GM06990 (cell line): ENCODE results near the gene TMEM138.

Source experiments
- DNase-seq: peaks from one replicate; pipeline ENCODE4 v3.0.0-alpha.2; 2011; ENCODE audit not compliant: insufficient read length; ENCODE audit errors: extremely low read depth
- H3K27me3 ChIP-seq: replicated peaks from 2 replicates; pipeline ENCODE4 v1.6.0; 2011; ENCODE audit warnings: low read length; ENCODE audit not compliant: control insufficient read depth, insufficient read depth
- H3K36me3 ChIP-seq: 2 replicates; pipeline ENCODE4 v1.5.1; 2011; ENCODE audit warnings: low read length; ENCODE audit not compliant: control insufficient read depth, insufficient read depth
- H3K4me3 ChIP-seq: replicated peaks from 2 replicates; pipeline ENCODE4 v1.5.1; 2011; ENCODE audit warnings: low read depth, mild to moderate bottlenecking, control low read depth, low read length
- TF ChIP-seq, protein P1 (sequence below): IDR thresholded peaks from 2 replicates; pipeline ENCODE4 v1.5.1; 2011; ENCODE audit warnings: low read length, control low read depth, mild to moderate bottlenecking, inconsistent platforms; ENCODE audit not compliant: insufficient read depth, poor library complexity, severe bottlenecking

Gene TMEM138

DNA sequence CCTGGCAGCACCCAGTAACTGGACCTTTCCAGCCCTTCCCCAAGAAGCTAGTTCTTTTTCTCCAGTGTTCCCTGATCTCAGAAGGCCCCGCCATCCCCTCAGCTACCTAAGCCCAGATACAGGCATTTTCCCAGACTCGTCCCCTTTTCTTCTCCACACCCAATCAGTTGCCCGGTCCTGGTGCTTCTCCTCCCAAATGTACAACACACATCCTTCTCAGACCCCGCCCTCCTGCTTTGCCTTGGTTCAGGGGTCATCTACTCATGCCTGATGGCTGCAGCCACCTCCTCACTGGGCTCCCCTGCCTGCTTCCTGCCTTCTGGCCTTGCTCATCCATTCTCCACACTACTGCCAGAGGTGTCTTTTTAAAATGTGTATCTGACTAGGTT is 22.7 kb upstream of the TMEM138 start:
- DNase-seq = no peak
- TF ChIP-seq, protein P1, sequence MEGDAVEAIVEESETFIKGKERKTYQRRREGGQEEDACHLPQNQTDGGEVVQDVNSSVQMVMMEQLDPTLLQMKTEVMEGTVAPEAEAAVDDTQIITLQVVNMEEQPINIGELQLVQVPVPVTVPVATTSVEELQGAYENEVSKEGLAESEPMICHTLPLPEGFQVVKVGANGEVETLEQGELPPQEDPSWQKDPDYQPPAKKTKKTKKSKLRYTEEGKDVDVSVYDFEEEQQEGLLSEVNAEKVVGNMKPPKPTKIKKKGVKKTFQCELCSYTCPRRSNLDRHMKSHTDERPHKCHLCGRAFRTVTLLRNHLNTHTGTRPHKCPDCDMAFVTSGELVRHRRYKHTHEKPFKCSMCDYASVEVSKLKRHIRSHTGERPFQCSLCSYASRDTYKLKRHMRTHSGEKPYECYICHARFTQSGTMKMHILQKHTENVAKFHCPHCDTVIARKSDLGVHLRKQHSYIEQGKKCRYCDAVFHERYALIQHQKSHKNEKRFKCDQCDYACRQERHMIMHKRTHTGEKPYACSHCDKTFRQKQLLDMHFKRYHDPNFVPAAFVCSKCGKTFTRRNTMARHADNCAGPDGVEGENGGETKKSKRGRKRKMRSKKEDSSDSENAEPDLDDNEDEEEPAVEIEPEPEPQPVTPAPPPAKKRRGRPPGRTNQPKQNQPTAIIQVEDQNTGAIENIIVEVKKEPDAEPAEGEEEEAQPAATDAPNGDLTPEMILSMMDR = no peak
- Histone ChIP-seq H3K27me3 (no peaks in the 10 kb centered on the region), H3K36me3 (peaks cover 23% of the 10 kb centered on the region), H3K4me3 (no peak overlapping the region)

DNA sequence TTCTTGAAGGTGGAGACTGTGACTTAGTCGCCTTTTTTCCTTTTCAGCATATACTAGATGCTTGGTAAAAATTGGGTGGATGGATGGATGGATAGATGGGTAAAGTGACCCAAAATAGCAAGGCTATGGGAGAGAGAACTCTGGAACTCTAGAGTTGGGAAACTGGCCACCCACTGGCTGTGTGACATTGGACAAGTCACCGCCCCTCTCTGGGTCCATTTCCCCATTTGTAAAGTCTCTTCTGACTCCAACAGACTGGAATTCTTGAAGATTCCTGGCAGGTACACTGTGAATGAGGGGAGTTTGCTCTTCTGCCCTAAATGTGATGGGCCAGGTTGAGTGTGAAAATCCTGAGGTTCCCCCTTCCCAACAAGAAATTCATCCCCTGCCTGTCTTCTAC is 21.2 kb upstream of the TMEM138 start:
- Histone ChIP-seq H3K36me3 (peaks cover 28% of the 10 kb centered on the region), H3K4me3 (no peak overlapping the region), H3K27me3 (no peaks in the 10 kb centered on the region)
- no peak for DNase-seq
- TF ChIP-seq, protein P1 = no peak

DNA sequence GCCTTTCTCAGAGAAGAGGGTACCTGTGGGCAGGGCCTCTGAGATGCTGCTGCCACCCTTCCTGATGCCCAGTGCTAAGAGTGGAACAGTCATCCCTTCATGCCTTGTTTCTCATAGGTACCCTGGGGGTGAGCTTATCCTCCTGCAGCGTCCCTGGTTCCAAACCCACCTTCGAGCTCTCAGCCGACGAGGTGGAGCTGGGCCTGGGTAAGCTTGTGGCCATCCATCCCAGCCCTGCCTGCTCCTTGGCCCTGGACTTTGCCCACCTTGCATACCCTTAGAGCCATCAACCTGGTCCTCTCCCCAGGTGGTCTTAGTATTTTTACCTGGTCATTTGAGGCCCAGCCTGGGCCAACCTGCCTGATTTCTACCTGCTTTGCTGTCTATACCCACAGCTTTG is 20.5 kb upstream of the TMEM138 start:
- no peaks in the 10 kb centered on the region for H3K27me3 ChIP-seq
- no peak overlapping the region for H3K4me3 ChIP-seq
- DNase-seq = no peak
- H3K36me3 ChIP-seq = peaks cover 30% of the 10 kb centered on the region
- TF ChIP-seq, protein P1 = no peak

DNA sequence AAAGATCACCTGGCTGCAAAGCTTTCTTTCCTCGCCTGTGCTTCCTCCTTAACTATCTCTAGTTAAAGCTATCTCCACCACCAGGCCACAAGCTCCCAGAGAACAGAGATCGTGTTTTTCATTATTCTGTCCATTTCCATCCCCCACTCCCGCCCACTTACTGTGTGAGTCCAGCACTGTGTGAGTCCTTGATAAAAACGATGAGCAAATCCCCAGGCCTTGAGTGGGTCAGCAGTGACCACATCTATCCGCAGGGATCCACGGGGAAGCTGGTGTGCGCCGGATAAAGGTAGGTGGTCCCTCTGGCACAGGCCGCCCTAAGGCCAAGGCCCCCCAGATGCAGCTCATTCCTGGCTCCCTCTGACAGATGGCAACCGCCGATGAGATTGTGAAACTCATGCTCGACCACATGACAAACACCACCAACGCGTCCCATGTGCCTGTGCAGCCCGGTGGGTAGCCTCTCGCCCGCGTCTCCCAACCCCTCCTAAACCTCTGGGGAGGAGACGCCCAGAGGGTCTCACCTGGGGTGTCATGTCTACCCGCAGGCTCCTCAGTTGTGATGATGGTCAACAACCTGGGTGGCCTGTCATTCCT is 19.9 kb upstream of the TMEM138 start:
- Histone ChIP-seq H3K4me3 (no peak overlapping the region), H3K27me3 (no peaks in the 10 kb centered on the region), H3K36me3 (peaks cover 30% of the 10 kb centered on the region)
- no peak for DNase-seq
- TF ChIP-seq, protein P1 = no peak

DNA sequence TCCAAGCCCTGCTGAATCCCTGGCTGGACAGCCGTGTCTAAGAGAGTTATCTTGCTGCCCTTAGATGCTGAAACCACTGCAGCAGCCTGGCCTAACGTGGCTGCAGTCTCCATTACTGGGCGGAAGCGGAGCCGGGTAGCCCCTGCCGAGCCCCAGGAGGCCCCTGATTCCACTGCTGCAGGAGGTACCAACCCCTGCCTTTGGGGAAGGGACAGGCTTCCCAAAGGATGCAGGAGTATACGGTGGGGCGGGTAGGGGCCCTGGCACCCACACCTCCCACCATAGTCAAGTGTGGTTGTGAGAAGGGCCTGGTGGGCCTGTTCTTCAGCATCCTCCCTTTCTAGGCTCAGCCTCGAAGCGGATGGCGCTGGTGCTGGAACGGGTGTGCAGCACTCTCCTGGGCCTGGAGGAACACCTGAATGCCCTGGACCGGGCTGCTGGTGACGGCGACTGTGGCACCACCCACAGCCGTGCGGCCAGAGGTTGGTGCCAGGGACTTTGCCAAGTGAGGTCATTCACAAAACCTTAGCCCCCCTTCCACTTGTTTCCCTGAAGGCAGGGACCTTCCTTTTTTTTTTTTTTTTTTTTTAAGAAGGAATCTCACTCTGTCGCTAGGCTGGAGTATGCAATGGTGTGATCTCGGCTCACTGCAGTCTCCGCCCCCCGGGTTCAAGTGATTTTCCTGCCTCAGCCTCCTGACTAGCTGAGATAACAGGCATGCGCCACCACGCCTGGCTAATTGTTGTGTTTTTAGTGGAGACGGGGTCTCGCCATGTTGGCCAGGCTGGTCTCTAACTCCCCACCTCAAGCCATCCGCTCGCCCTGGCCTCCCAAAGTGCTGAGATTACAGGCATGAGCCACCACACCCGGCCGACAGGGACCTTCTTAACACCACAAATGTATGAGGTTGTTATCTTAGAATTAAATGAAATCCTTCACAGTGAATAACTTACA is 18.1 kb upstream of the TMEM138 start:
- no peak overlapping the region for H3K4me3 ChIP-seq
- H3K36me3 ChIP-seq = peaks cover 32% of the 10 kb centered on the region
- DNase-seq = no peak
- TF ChIP-seq, protein P1 = no peak
- no peaks in the 10 kb centered on the region for H3K27me3 ChIP-seq
